Measurements from ENCODE around the gene MRPL53.
A peak's percentile ranks its signal among the peaks of the same experiment; 100 is the strongest.

The MRPL53 gene

GRCh38 chr2:74472086-74472944 lies at the start of gene MRPL53:
MRPL53 (minus strand) TSS chr2:74472680; CDS start chr2:74472660, 20 bp downstream.
- peak; percentile 96 for DNase-seq (ENCODE audit: low spot score)

- no peak for DNase-seq (ENCODE audit: low spot score)
Measured at GRCh38 chr2:74516650-74517049, 44.2 kb upstream of the MRPL53 start.

DNA sequence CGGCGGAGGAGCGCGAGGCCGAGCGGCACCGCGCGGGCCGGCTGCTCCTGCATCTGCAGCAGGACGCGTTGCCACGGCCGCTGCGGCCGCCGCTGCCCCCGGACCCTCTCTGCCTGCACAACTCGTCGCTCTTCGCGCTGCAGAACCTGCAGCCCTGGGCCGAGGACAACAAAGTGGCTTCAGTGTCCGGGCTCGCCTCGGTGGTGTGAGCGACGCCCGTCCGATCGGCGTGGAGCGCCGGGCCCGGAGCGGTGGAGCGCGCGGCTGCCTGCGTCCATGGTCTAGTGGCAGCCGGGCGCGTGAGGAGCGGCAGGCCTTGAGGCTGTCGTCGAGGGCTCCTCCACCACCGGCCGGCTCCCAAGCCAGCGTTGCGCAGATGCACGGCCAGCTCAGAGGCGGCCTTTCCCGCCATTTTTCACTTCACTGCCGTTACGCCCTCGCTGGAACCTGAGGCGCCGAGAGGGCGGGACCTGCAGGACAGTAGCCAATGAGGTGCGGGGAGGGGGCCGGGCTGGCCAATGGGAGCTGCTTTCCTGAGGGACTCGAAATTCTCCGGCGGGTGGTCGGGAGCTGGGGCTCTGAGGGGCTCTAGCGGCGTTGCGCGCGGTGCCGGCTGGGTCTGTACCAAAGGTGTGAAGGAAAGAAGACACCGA lies 43.6 kb upstream of the MRPL53 start:
- peak; percentile 22 for DNase-seq (ENCODE audit: low spot score)

DNA sequence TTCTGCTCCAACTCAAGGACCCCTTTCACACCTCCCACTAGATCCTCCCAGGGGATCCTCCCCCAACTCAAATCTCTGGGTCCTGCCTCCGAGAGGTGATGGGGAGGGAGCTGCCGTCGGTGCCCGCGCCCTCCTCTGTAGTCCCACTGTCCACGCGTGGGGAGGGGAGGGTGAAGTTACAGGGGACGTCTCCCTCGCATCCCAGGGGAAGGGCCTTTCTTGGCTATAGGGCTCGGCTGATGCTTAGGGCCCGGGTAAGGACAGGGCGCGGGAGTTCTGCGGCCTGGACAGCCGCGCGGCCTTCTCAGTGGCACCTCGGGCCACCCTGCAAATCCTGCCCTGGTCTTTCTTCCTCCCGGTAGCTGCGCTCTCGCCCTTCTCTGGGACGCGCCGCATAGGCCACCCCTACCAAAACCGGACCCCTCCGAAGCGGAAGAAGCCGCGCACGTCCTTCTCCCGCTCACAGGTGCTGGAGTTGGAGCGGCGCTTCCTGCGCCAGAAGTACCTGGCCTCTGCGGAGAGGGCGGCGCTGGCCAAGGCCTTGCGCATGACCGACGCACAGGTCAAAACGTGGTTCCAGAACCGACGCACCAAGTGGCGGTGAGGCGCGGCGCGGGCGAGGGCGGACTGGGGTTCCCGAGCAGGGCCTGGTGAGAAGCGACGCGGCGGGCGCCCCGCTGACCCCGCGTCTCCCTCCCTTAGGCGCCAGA lies 42.9 kb upstream of the MRPL53 start:
- no peak for DNase-seq (ENCODE audit: low spot score)

GRCh38 chr2:74514368-74515270 lies 42.1 kb upstream of the MRPL53 start, which contains the start of gene TLX2:
TLX2 (plus strand) TSS chr2:74514450; CDS start chr2:74514807, 357 bp downstream.
- DNase-seq (ENCODE audit: low spot score): no peak

DNA sequence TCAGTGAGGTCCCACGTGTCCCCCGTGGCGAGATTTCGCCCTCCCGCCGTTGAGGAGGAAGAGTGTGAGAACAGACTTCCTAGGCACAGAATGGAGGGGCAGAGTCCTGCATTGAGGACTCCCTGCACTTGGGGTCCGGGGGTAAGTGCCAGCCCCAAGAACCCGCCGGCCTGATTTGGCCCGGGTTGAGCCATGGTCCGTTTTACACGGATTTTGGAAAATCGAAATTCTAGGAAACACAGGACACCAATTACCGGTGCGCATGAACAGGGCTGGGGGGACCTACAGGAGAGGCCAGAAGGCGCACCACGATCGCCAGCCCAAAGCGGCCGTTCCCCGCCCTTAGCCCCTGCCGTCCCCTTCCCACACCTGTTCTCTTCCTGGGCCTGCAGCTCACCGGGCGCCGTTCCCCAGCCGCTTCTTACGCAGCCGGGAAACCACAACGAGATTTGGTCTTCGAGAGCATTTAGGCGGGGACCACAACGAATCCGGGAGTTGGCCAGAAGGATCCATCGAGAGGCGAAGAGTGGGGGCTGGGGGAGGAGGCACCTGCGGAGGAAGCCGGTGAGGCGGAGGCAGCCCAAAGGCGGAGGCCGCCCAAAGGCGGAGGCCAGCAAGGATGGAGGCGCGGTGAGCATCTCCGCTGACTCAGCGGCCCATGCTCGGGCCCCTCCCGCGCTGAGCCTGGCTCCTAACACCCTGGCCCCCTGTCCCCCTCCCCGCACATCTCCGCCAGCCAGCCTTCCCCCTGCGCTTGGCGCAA lies 41.3 kb upstream of the MRPL53 start:
- DNase-seq (ENCODE audit: low spot score): no peak

DNA sequence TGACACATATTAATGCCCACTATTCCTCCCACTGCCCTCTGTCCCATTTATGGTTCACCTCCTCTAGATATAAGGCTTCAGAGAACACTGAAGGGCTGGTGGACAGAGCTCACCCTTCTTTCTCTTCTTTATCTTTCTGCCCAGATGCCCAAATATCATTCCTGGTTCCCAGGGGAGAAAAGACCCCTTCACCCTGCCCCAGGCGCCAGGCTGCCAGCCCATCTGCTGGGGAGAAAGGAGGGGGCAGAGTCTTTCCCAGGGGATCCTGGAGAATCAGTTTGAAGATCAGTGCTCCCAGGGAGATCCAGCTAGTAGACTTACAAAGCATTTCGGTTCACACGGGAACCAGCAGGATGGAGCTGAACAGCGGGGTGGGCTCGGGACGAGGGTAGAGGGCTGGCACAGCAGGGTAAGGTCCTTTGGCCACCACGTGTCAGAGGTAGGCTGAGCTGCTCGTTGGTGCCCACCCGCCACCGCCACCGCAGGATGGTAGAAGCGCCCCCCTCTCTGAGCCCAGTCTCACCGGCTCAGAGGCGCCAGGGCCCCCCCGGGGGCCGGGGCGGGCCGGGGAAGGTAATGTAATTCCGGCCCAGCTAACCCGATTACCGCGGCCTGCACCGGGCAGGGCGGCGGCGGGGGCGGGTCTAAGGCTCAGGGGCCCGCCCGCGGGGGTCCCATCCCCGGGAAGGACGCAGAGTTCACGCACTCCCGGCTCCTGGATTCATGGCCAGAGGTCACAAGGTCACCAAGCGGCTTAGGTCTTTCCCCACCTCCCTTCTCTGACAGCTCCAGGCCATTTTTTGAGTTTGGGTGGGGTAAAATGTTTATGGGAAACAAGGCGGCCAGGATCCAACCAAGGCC lies 40.5 kb upstream of the MRPL53 start:
- DNase-seq (ENCODE audit: low spot score): no peak

DNA sequence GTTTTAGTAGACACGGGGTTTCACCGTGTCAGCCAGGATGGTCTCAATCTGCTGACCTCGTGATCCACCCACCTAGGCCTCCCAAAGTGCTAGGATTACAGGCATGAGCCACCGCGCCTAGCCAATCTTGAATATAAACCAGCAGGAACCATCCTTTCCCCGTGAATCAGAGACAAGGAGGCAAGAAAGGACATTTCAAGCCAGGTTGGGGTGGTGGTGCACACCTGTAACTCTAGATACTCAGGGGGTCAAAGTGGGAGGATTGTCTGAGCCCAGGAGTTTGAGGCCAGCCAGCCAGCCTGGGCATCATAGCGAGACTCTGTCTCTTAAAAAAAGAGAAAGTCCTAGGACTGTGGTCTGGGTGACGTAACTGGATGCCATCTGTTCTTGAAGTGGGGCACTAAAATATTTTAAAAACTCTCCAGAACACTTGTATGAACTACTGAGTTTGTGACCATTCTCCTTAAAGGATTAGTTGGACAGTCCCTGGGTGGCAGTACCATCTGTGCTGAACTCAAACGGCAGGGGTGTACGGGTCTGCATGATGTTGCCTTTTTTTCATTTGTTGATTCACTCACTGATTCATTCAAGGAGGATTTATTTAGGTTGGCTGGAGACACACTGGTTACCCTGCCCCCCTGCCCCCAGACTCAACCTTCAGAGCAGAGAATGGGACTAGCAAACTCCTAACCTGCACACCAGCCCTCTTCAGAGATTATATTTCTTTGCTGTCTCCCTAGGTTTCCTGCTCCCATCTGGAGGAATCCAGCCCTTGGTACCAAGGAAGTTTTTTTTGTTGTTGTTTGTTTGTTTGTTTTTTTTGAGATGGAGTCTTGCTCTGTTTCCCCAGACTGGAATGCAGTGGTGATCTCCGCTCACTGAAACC lies 38.9 kb upstream of the MRPL53 start:
- DNase-seq (ENCODE audit: low spot score): no peak

DNA sequence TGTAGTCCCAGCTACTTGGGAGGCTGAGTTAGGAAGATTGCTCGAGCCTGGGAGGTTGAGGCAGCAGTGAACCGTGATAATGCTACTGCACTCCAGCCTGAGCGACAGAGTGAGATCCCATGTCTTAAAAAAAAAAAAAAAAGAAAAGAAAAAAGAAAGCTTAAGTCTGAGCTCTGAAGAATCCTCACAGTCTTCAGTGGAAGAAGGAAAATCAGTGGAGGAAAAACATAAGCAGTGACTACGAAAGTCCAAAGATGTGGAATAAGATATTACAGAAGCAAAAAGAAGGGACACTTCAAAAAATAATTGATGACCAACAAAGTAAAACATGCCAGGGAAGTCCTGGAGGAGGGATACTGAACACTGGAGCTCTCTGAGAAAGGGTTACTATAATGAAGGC lies 37.8 kb upstream of the MRPL53 start:
- DNase-seq (ENCODE audit: low spot score): no peak

DNA sequence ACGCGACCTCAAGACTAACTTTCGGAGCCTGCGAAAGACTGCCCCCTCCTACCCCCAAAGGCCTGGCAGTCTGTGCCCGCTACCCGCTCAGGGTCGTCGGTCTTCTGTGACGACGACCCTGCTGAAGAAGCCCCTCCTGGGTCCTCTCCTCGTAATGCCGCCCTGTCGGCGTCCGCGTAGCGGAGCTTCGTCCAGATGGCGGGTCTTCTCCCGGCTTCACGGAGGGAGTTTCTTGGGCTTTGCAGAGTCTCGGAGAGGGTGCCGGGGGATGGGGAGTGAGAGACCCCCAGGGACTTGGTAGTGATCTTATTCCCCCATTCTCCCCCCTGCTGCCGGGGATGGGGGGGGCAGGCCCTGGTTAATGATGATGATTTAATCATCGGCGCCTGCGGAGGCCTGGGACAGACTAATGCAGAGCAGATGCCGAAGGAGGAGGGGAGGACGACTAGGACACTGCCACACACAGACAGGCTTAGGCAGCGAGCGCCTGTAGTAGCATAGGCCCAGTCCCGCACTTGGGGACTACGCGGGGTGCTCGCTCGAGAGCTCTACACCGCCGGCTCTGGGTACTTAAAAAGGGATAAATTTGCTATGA lies 35.5 kb upstream of the MRPL53 start:
- DNase-seq (ENCODE audit: low spot score): peak; percentile 48

DNA sequence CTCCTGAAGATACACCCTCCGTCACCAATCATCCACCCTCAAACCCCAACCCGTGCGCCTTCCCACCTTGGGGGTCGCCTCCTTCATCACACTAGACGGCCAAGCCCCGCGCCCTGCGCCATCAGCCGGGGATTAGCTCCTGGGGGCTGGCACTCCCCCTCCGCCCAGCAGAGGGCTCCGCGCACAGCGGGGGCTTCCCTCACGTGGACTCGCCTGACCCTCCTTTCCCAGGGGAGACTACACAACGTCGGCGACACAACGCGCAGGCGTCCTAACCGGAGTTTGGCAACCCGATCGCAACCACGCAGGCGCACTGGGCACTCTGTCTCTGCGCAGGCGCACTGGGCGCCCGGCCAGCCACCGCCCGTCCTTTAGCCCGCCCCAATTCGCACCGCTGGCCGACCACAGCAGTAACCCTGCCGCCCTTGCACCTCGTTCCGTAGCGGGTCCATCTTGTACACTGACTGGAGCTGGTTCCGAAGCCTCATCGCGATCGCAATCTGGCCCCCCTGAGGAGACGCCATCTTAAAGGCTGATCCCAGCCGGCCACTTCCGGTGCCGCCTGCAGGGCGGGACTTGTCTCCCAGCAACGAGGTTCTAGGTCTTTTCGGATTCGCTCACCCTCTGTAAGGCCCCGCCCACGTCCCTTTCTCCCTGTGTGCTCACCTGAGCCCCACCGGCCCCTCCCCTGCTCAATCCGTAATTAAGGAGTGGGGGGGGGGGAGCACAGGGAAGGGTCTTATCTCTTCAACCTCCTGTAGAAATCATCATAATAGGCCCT lies 34.9 kb upstream of the MRPL53 start, which contains the start of gene PCGF1:
TSS of gene PCGF1 (minus strand) at position 551 of the 781 bp plus-strand sequence. CDS start at position 524, 27 bp downstream.
- peak; percentile 99 for DNase-seq (ENCODE audit: low spot score)

GRCh38 chr2:74505448-74506246 lies 33.2 kb upstream of the MRPL53 start:
- DNase-seq (ENCODE audit: low spot score): no peak

DNA sequence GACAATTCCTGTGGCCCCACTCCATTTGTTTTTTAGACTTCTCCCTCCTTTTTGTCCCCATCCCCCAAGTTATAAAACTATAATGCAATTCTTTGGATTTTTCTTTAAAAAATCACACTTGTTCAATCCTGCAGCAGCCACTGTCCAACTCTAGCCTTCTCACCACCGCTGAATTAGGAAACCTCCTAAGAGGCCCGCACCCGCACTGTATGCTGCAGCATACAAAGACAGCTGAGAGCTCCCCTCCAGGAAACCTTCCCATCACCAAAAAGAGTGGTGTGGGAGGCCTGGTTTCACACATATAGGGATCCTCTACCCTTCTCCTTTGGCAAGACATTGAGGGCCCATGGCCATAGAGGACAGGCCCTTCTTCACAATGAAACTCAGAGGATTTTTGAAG lies 32.1 kb upstream of the MRPL53 start:
- DNase-seq (ENCODE audit: low spot score): no peak

DNA sequence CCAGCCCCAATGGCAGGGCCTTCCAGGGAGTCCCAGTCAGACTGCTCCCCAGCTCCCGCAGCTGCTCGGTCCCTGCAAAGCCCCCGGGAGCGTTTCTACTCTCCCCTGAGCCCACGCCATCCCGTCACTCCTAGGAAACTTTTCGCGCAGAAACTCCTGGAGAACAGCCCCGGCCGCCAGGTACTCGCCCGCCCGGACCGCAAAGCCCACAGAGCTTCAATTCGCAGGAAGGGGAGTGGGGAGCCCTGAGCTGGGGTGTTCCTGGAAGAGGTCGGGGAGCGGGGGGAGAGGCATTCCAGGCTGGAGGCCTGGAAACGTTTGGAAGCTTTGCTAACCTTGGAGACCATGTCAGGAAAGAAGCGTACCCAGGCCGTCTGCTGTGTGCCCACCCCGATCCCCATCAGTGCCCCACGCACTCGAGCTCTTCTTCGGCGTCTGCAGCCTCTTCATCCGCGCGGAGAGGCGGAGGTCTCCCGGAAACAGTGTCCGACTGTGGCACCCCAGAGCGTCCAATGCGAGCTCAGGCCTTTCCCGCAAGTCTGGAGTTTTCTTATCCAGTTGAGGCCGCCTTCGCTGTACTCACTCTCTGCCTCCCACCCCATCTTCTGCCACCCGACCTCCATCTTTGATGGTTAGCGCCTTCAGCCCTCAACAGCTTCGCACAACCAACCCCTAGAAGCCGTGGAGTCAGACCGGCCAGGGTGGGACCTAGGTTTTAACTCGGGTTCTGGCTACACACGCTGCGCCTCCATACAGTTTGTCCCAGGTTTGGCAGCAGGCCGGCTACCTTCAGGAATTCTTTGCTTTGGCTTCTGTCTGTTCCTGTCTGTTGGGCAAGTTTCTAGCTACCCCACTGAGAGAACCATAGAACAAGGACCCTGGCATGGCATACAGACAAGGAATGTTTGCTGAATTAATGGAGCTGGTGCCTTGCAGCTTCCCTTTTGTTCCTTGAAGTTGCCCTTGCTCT lies 31.3 kb upstream of the MRPL53 start:
- DNase-seq (ENCODE audit: low spot score): no peak

GRCh38 chr2:74502720-74503505 lies 30.4 kb upstream of the MRPL53 start:
- DNase-seq (ENCODE audit: low spot score): no peak
